DMS53 (cell line): ENCODE results near the gene PROZ.
A peak's percentile ranks its signal among the peaks of the same experiment; 100 is the strongest.

Experiments
- DNase-seq: peaks from one replicate; lab custom pipeline; 2025; lab: John Stamatoyannopoulos, UW

PROZ gene

GRCh38 chr13:113205428-113205931 is 47.0 kb downstream of the PROZ start:
- no peak for DNase-seq

- no peak for DNase-seq
These were observed 49.0 kb downstream of the PROZ start for GRCh38 chr13:113207460-113207859.

GRCh38 chr13:113207890-113208420 is 49.5 kb downstream of the PROZ start:
- peak; percentile 50 for DNase-seq

GRCh38 chr13:113208421-113209335 is 50.2 kb downstream of the PROZ start, which contains the start of gene PCID2:
Gene PCID2 (minus strand): TSS chr13:113208669. CDS start chr13:113208634, 35 bp downstream.
- peak; percentile 83 for DNase-seq

- peak; percentile 80 for DNase-seq
These were observed 50.9 kb downstream of the PROZ start, which contains the start of gene CUL4A for GRCh38 chr13:113209336-113209758. Gene CUL4A (plus strand): TSS chr13:113209613. CDS start chr13:113209628, 15 bp downstream.

- DNase-seq = peak; percentile 81
These were observed 51.4 kb downstream of the PROZ start for GRCh38 chr13:113209759-113210421.

- DNase-seq = no peak
These were observed 52.4 kb downstream of the PROZ start for GRCh38 chr13:113210833-113211232.

GRCh38 chr13:113211774-113212173 is 53.3 kb downstream of the PROZ start:
- DNase-seq = peak; percentile 23

- peak; percentile 42 for DNase-seq
These were observed 58.0 kb downstream of the PROZ start for GRCh38 chr13:113216254-113217048.

GRCh38 chr13:113218586-113218985 is 60.1 kb downstream of the PROZ start:
- no peak for DNase-seq

- no peak for DNase-seq
These were observed 61.0 kb downstream of the PROZ start for GRCh38 chr13:113219256-113219940.

GRCh38 chr13:113220141-113220598 is 61.7 kb downstream of the PROZ start:
- DNase-seq = no peak

GRCh38 chr13:113220877-113221276 is 62.4 kb downstream of the PROZ start:
- no peak for DNase-seq
